Body of pancreas (tissue), 4 donors: Measurements from ENCODE around the gene PLCB4.

Source experiments
- POLR2A ChIP-seq, 3 donors: fragments of 450-650 bp; IDR thresholded peaks; one replicate each; pipeline ENCODE4 v1.6.1; 2016; ENCODE audit warnings: antibody characterized with exemption in 3 of 3, mild to moderate bottlenecking in 2 of 3
- TF ChIP-seq, protein P1 (sequence below), 7 experiments: fragments of 450-650 bp in 4 of 7; fragments of 200-600 bp in 3 of 7; sonication (generic) in 3 of 7; IDR thresholded peaks; one replicate each; pipeline ENCODE4 v1.5.1; 2016 to 2019; ENCODE audit warnings: antibody characterized with exemption in 7 of 7

DNA sequence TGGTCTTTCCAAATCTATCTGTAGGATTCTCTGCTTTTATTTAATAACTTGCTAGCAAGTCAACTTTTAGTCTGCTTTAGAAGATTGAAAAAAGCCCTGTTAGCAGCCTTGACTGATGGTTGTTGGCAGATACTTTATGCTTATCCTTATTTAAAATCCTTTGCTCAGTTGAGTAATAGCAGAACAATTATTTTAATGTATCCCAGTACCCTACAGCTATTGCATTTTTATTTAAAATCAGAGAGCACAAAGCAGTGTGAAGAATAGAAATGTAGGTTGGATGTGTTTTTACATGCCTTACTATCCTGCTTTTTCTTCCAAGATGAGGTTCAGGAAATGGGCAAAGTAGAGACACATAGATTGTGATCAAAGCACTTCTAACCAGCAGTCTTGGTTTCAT lies 298.4 kb downstream of the PLCB4 start:
- TF ChIP-seq, protein P1, sequence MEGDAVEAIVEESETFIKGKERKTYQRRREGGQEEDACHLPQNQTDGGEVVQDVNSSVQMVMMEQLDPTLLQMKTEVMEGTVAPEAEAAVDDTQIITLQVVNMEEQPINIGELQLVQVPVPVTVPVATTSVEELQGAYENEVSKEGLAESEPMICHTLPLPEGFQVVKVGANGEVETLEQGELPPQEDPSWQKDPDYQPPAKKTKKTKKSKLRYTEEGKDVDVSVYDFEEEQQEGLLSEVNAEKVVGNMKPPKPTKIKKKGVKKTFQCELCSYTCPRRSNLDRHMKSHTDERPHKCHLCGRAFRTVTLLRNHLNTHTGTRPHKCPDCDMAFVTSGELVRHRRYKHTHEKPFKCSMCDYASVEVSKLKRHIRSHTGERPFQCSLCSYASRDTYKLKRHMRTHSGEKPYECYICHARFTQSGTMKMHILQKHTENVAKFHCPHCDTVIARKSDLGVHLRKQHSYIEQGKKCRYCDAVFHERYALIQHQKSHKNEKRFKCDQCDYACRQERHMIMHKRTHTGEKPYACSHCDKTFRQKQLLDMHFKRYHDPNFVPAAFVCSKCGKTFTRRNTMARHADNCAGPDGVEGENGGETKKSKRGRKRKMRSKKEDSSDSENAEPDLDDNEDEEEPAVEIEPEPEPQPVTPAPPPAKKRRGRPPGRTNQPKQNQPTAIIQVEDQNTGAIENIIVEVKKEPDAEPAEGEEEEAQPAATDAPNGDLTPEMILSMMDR (IDR thresholded peaks at IDR 0.05): no peak
- no peak for TF ChIP-seq POLR2A (IDR thresholded peaks at IDR 0.05)
